AML-193 (cell line): ENCODE data around the gene MEX3B.
"Not testable (repeated sequence)": the region's sequence is repeated elsewhere in the genome, so short reads cannot be mapped to it uniquely, and the experiment has no call there.

ENCODE experiments used
- DNase-seq, 2 experiments: peaks; one replicate each; lab custom pipeline; 2025; lab: John Stamatoyannopoulos, UW

The MEX3B gene

GRCh38 chr15:82048811-82049210 lies 3.0 kb upstream of the MEX3B start:
- no peak for DNase-seq

- no peak for DNase-seq
These were observed 1.9 kb upstream of the MEX3B start for GRCh38 chr15:82047453-82048400.

- peak; percentile 75 to 85 for DNase-seq
These were observed 1.0 kb upstream of the MEX3B start for GRCh38 chr15:82046666-82047452.

GRCh38 chr15:82045179-82045891 lies 483 bp downstream of the MEX3B start:
- DNase-seq: peak in 1 of 2 experiments; percentile 2

- no peak for DNase-seq
These were observed 1.2 kb downstream of the MEX3B start for GRCh38 chr15:82044373-82045178.

- DNase-seq: no peak
These were observed 1.9 kb downstream of the MEX3B start for GRCh38 chr15:82043796-82044372.

- DNase-seq: peak; percentile 9 to 14
These were observed 2.6 kb downstream of the MEX3B start for GRCh38 chr15:82043130-82043673.

- no peak for DNase-seq
These were observed 5.0 kb downstream of the MEX3B start for GRCh38 chr15:82040862-82041261.

GRCh38 chr15:82040390-82040789 lies 5.4 kb downstream of the MEX3B start:
- no peak for DNase-seq

GRCh38 chr15:82039871-82040270 lies 5.9 kb downstream of the MEX3B start:
- no peak for DNase-seq

- DNase-seq: no peak
These were observed 9.4 kb downstream of the MEX3B start for GRCh38 chr15:82036461-82036860.

GRCh38 chr15:82031871-82032270 lies 13.9 kb downstream of the MEX3B start:
- DNase-seq: no peak

- no peak for DNase-seq
These were observed 15.6 kb downstream of the MEX3B start for GRCh38 chr15:82030176-82030575.

GRCh38 chr15:82028163-82028562 lies 17.7 kb downstream of the MEX3B start:
- not testable (repeated sequence) for DNase-seq

GRCh38 chr15:82021992-82022391 lies 23.8 kb downstream of the MEX3B start:
- no peak for DNase-seq

- DNase-seq: no peak
These were observed 25.0 kb downstream of the MEX3B start for GRCh38 chr15:82020625-82021394.

GRCh38 chr15:82018201-82018600 lies 27.6 kb downstream of the MEX3B start:
- peak; percentile 88 for DNase-seq

GRCh38 chr15:82017656-82018055 lies 28.2 kb downstream of the MEX3B start:
- DNase-seq: no peak

GRCh38 chr15:82014989-82015388 lies 30.8 kb downstream of the MEX3B start:
- DNase-seq: no peak

- DNase-seq: no peak
These were observed 32.9 kb downstream of the MEX3B start for GRCh38 chr15:82012908-82013307.
